Middle frontal gyrus (tissue), 1 donor: Measurements from ENCODE around the gene MYH15.
"Not testable (repeated sequence)": the region's sequence is repeated elsewhere in the genome, so short reads cannot be mapped to it uniquely, and the experiment has no call there.

Experiments used
- DNase-seq: peaks from one replicate; pipeline ENCODE4 v3.0.0-alpha.2; 2015; ENCODE audit warnings: low spot score; ENCODE audit errors: extremely low spot score

MYH15 gene

DNA sequence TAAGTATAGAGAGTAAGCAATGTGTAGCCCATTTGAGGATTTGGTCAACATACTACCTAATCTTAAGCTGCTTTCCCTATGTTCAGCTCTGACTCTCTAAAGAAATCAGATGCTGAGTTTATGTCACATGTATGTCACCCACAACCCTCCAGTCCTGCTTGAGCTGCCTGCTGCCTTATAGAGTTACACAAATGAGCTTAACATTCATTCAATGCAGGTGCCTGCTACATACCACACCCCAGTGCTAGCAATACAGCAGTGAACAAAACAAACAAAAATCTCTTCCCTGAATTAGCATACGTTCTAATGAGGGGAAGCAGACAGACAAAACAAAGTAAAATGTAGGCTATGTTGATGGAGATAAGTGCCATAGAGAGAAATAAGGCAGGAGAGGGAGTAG lies 121.0 kb downstream of the MYH15 start:
- no peak for DNase-seq

DNA sequence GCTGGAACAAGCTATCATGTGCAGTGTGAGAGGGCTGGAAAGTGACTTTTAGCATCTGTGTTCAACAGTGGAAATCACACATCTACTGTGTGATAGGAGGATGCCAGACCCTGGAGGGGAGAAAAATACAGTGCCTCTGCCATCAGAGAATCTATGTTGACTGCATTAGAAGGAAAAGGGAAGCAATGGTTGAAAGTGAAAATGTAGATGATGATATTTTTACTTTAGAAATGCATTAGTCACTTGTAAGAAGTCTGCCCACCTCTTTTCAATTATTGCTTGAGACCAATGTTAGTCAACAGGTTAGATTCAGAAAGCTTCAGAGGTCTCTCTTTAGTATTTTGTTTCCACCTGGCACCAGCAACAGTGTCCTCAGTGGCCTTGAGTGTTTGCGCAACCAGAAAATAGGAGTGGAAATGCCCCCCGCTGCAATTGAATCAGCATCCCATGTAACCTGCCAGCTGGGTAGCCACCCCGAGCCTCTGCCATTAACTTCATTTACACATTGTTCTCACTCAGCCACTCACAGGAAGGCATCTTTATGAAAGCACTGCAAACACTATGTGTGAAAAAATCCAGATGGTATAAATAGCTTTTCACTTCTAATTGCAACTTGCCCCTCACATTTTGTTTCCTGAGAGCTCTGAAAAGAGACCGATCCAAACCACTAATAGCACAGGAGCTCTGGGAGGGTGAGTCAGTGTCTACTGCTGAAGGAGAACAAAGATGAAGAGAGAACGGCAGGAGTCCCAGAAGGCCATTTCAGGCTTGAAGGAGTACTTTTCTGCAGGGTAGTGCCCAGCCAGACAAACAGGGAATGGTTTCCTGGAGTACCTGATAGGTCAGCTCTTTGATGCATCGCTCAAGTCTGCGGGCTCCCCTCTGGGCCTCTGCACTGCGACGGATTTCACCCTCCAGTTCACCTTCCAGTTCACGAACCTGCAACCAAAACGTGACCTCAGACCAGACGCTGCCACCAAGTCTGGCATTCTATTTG lies 122.0 kb downstream of the MYH15 start:
- no peak for DNase-seq

GRCh38 chr3:108387063-108387462 lies 123.3 kb downstream of the MYH15 start:
- no peak for DNase-seq

DNA sequence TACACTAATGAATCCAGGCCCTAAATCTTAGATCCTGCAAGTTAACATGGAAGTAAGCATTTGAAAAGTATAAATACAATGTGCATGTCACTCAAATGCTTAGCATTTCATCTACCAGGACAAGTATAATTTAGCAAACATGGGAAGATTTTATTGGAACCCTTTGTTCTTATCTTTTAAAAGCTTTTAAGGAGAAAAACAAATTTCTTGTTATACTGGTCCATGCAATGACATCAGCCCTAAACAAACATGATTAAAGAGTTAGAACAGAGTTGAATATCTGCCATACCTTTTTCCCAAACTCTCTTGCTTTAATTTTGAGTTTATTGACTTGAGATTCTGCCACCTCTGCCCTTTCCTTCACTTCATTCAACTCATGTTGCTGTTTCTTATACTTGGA lies 127.1 kb downstream of the MYH15 start:
- DNase-seq, result no peak

DNA sequence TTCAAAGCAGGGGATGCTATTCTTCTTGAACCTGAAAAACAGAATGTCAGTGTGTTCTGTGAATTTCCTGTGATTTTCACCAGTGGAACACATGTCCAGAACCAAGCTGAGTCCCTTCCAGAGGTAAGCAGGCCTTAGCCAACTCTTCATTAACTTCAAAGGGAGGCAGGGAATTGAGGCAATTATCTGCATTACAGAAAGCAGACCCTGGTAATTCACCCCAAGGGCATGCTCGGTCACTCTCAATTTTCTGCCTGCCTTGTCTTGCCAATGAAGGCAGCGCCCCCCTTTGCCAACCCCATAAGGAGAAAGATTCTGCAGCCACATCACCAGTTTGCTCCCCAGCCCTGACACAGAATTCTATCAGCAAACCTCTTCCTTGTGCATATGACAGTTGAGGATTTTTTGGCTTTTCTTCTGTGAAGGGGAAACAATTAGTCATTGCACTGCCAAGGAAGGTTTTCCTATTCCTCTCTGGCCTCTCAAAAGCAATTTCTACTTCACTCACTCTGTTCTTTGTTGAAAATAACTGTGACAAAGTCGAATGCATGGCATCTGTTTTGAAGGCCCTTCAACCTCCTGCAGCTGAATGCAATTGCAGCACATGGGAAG lies 128.8 kb downstream of the MYH15 start:
- no peak for DNase-seq

- DNase-seq, result no peak
These were observed 130.1 kb downstream of the MYH15 start for GRCh38 chr3:108380128-108380795.

DNA sequence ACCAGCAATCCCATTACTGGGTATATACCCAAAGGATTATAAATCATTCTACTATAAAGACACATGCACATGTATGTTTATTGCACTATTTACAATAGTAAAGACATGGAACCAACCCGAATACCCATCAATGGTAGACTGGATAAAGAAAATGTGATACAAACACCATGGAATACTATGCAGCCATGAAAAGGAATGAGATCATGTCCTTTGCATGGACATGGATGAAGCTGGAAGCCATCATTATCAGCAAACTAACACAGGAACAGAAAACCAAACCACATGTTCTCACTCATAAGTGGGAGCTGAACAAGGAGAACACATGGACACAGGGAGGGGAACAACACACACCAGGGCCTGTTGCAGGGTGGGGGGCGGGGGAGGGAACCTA lies 131.4 kb downstream of the MYH15 start:
- not testable (repeated sequence) for DNase-seq

- DNase-seq, result no peak
These were observed 132.0 kb downstream of the MYH15 start for GRCh38 chr3:108378153-108378951.

- DNase-seq, result no peak
These were observed 133.0 kb downstream of the MYH15 start for GRCh38 chr3:108377384-108377783.

DNA sequence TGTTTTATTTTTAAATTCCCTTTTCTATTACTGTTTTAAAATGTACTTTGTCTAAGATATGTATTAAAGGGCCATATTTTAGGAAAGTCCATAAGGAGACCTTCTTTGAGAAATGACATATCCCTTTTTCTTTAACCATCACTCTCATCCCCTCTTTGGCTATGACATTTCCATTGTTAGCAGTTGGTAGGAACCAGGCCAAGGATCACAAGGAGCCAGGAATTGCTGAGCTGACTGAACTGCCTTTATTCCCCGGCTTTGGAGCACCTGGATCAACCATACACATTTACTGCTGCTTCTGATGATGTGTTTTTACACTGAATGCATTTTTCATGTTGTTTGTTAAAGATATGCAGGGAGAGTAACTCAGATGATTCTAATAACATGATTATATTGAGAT lies 134.4 kb downstream of the MYH15 start:
- no peak for DNase-seq

DNA sequence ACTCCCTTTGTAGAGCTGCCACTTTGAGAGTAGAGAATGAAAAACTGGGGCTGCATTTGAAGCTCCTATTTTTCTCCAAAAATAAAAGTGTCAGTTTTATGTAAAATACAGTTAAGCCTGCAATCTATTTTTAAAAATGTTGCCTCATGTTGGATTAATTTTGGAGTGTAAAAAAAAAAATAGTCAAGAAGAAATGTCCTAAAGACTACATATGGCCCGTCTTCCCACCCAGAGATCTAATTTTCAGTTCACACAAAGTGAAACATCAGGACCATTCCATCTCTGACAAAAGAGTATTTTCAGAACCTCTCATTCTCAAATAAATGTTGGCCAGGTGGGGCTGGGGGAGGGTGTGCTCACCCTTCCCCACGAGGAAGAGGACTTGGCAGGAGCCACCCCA lies 151.4 kb downstream of the MYH15 start:
- peak; percentile 13 for DNase-seq

GRCh38 chr3:108357042-108357441 lies 153.4 kb downstream of the MYH15 start:
- DNase-seq, result no peak

DNA sequence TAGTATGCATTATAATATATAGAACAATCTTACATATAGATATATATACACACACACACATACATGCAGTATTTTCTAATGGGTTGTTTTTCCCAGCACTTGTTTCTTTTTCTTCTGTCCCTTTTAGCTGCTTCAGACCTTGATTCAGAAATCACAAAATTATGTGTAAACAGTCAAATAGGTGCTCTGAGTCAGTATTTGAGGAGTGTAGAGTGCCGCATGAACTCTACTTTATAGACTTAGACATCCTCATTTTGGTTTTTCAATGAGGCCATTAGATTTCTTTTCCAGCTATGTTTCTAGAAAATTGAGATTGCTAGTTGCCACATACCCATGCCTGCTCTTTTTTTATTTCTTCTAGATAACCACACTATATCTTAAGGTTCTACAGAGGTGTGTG lies 155.8 kb downstream of the MYH15 start:
- no peak for DNase-seq

- DNase-seq, result no peak
These were observed 158.2 kb downstream of the MYH15 start for GRCh38 chr3:108352176-108352575.

- DNase-seq, result peak; percentile 12
These were observed 163.8 kb downstream of the MYH15 start for GRCh38 chr3:108346301-108347227.

GRCh38 chr3:108345492-108346205 lies 164.7 kb downstream of the MYH15 start:
- no peak for DNase-seq

GRCh38 chr3:108343491-108343890 lies 166.9 kb downstream of the MYH15 start:
- no peak for DNase-seq

DNA sequence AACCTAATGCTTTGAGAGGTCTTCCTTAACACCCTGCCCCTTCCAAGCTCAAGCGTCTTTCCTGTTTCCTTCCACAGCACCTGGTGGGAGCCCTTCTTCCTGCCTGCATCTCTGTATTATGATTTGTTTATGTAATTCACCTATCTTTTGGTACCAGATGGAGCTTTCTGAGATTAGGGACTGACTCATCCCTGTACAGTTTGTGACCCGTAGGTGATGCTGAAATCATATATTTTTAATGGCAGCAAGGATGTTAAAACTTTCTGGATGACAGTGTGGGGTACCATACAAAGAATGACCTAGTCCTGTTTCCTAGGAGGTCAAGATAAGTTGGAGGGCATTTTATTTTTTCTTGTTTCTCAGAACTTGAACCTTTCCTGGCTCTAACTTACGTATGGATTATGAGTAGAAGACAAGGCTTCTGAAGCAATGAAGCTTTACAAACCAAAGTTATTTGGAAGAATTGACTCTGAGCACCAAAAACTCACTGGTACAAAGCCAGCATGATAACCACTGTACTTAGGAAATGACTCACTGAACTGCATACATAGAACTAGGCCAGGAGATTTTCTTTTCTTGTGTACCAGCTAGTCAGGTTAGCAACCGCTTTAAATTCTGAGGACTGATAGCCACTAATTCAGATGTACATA lies 167.4 kb downstream of the MYH15 start:
- DNase-seq, result no peak

GRCh38 chr3:108341911-108342310 lies 168.5 kb downstream of the MYH15 start:
- no peak for DNase-seq
